ENCODE results near the gene DIAPH2. TPM values are rescaled to one million over a fixed set of nuclear protein-coding genes. Genes with fewer than 3 reads are reported as not detected.

DIAPH2 gene
- total and polyA plus RNA-seq, 2 experiments from 2014 or later, result 7.5 to 8.1 TPM

DNA sequence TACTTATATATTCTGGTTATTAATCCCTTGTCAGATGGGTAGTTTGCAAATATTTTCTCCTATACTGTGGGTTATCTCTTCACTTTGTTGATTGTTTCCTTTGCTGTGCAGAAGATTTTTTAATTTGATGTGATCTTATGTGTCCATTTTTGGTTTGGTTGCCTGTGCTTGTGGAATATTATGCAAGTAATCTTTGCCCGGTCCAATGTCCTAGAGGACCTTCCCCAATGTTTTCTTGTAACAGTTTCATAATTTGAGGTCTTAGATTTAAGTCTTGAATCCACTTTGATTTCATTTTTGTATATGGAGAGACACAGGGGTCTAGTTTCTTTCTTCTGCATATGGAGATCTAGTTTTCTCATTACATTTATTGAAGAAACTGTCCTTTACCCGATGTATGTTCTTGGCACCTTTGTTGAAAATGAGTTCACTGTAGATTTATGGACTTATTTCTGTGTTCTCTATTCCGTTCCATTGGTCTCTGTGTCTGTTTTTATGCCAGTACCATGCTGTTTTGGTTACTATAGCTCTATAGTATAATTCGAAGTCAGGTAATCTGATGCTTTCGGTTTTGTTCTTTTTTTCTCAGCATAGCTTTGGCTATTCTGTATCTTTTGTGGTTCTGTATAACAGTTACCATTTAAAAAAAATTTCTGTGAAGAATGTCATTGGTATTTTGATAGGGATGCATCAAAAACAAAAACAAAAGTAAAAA is 34.7 kb downstream of the DIAPH2 start:
- H3K9me2 ChIP-seq (ENCODE audit: insufficient read depth), result no peaks in the 10 kb centered on the region
- H3K4me2 ChIP-seq (ENCODE audit: unreplicated experiment), result no peak overlapping the region
- no peaks in the 10 kb centered on the region for H3K9me3 ChIP-seq (ENCODE audit: low read depth)
- no peak overlapping the region for H3K4me3 ChIP-seq
- no peak overlapping the region for H2AFZ ChIP-seq
- H3K27me3 ChIP-seq (replicated peaks; ENCODE audit: insufficient read depth), result no peaks in the 10 kb centered on the region
- peaks cover 11% of the 10 kb centered on the region for H3K4me1 ChIP-seq (ENCODE audit: insufficient read depth)
- H3K79me2 ChIP-seq (ENCODE audit: insufficient read depth), result peaks cover 58% of the 10 kb centered on the region
- no peaks in the 10 kb centered on the region for H3K36me3 ChIP-seq (ENCODE audit: low read depth)
- H3K27ac ChIP-seq, result no peak overlapping the region
- TF ChIP-seq EZH2phosphoT487 (IDR thresholded peaks at IDR 0.05; ENCODE audit: insufficient read depth, low read depth) (no peak), EZH2 (IDR thresholded peaks at IDR 0.05; ENCODE audit: insufficient read depth, poor library complexity, severe bottlenecking) (no peak)
- 0 out of 2 replicates have a peak, but pooled peaks cover 5% of the 10 kb centered on the region for H3F3A ChIP-seq (ENCODE audit: insufficient read depth)
- no peak overlapping the region for H3K9ac ChIP-seq
- no peaks in the 10 kb centered on the region for H4K20me1 ChIP-seq (ENCODE audit: insufficient read depth)
- WGBS, 2 experiments (ENCODE audit: low coverage in 1 of 2, low lambda C conversion rate in 2 of 2, missing lambda C conversion rate in 2 of 2), result 98% methylated on average over 5 of the region's 5 CpGs
- in situ Hi-C loops (cut with MboI), result no loop called here
- no peak for DNase-seq

DNA sequence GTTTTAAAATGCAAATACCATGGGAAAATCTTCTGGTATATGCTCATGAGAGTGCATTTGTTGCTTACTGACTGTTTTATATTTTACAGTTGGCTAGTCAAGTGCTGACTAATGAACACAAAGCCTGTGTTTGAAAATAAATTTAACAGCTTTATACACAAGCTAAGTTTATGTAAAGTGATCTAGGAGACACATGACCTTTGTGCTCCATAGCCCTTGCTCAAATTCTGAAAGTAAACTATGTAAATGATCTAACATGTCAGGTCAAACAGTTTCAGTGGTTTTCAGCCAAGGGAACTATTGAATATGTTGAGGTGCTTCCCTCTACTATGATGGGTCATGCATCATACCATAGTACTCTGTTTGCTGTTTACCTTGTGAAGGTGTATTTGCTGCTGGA is 36.7 kb downstream of the DIAPH2 start:
- H3K4me1 ChIP-seq (ENCODE audit: insufficient read depth), result 0 out of 2 replicates have a peak, but pooled peaks cover 1% of the 10 kb centered on the region
- no peaks in the 10 kb centered on the region for H3K36me3 ChIP-seq (ENCODE audit: low read depth)
- no peak overlapping the region for H2AFZ ChIP-seq
- no peak overlapping the region for H3K9ac ChIP-seq
- no peak for DNase-seq
- no peak overlapping the region for H3K27ac ChIP-seq
- no peak for TF ChIP-seq EZH2 (IDR thresholded peaks at IDR 0.05; ENCODE audit: insufficient read depth, poor library complexity, severe bottlenecking)
- TF ChIP-seq EZH2phosphoT487 (IDR thresholded peaks at IDR 0.05; ENCODE audit: insufficient read depth, low read depth), result no peak
- H3K9me2 ChIP-seq (ENCODE audit: insufficient read depth), result no peaks in the 10 kb centered on the region
- no peak overlapping the region for H3K4me2 ChIP-seq (ENCODE audit: unreplicated experiment)
- no peaks in the 10 kb centered on the region for H3F3A ChIP-seq (ENCODE audit: insufficient read depth)
- no peak overlapping the region for H3K4me3 ChIP-seq
- H3K9me3 ChIP-seq (ENCODE audit: low read depth), result no peaks in the 10 kb centered on the region
- H4K20me1 ChIP-seq (ENCODE audit: insufficient read depth), result no peaks in the 10 kb centered on the region
- H3K79me2 ChIP-seq (ENCODE audit: insufficient read depth), result peaks cover 58% of the 10 kb centered on the region
- H3K27me3 ChIP-seq (replicated peaks; ENCODE audit: insufficient read depth), result no peaks in the 10 kb centered on the region
- in situ Hi-C loops (cut with MboI), result no loop called here

DNA sequence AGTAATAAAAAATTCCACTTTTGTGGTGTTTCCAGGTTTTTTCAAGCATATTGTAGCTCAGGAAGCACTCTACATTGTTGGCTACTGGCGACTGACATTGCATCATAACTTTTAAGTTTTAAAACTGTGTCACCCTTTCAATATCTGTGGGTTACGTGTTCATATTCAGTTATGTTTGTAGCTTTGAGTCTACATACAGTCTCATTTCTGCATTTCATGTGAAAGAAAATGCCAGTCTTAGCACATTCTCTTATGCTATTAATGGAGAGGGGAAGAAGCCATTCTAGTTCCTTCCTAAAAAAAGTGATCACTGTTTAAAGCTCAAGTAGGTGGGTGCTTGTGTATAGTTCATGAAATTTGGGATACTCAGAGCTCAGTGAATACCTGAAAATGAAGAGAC is 38.1 kb downstream of the DIAPH2 start:
- H3K4me2 ChIP-seq (ENCODE audit: unreplicated experiment), result no peak overlapping the region
- in situ Hi-C loops (cut with MboI), result no loop called here
- no peaks in the 10 kb centered on the region for H3F3A ChIP-seq (ENCODE audit: insufficient read depth)
- H3K9ac ChIP-seq, result no peak overlapping the region
- no peak for TF ChIP-seq EZH2phosphoT487 (IDR thresholded peaks at IDR 0.05; ENCODE audit: insufficient read depth, low read depth)
- no peak for TF ChIP-seq EZH2 (IDR thresholded peaks at IDR 0.05; ENCODE audit: insufficient read depth, poor library complexity, severe bottlenecking)
- H3K36me3 ChIP-seq (ENCODE audit: low read depth), result no peaks in the 10 kb centered on the region
- no peak overlapping the region for H3K27ac ChIP-seq
- no peaks in the 10 kb centered on the region for H3K4me1 ChIP-seq (ENCODE audit: insufficient read depth)
- H3K9me3 ChIP-seq (ENCODE audit: low read depth), result no peaks in the 10 kb centered on the region
- H3K27me3 ChIP-seq (replicated peaks; ENCODE audit: insufficient read depth), result no peaks in the 10 kb centered on the region
- no peaks in the 10 kb centered on the region for H3K9me2 ChIP-seq (ENCODE audit: insufficient read depth)
- H3K79me2 ChIP-seq (ENCODE audit: insufficient read depth), result peaks cover 46% of the 10 kb centered on the region
- H4K20me1 ChIP-seq (ENCODE audit: insufficient read depth), result no peaks in the 10 kb centered on the region
- no peak overlapping the region for H2AFZ ChIP-seq
- 94 to 98% methylated on average over 2 of the region's 2 CpGs for WGBS, 2 experiments (ENCODE audit: low coverage in 1 of 2, low lambda C conversion rate in 2 of 2, missing lambda C conversion rate in 2 of 2)
- no peak overlapping the region for H3K4me3 ChIP-seq
- DNase-seq, result no peak

DNA sequence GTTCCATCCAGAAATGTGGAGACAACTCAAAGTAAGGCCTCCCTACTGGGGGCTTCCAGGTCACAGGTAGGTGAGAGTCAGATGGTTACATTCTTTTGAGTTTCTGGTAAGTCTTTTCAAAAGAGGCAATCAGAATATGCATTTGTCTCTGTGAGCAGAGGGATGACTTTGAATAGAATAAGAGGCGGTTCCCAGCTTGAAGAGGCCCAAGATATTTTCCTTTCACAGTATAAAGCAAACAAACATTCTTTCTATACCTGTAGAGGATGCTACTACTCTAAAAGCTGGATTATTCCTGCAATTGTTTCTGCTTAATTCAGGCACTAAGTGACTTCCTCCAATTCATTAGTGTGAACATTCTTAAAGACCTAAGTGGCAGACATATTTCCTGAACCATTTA is 44.4 kb downstream of the DIAPH2 start:
- Histone ChIP-seq H3K27ac (no peak overlapping the region), H3K27me3 (replicated peaks; ENCODE audit: insufficient read depth) (no peaks in the 10 kb centered on the region), H3K4me2 (ENCODE audit: unreplicated experiment) (no peak overlapping the region), H2AFZ (no peak overlapping the region), H3K9ac (no peak overlapping the region), H3K4me3 (no peak overlapping the region), H4K20me1 (ENCODE audit: insufficient read depth) (no peaks in the 10 kb centered on the region; the same call in 1 of the 2 replicates), H3K9me2 (ENCODE audit: insufficient read depth) (no peaks in the 10 kb centered on the region), H3K9me3 (ENCODE audit: low read depth) (no peaks in the 10 kb centered on the region), H3K79me2 (ENCODE audit: insufficient read depth) (peaks cover 5% of the 10 kb centered on the region; the same call in 1 of the 2 replicates), H3K36me3 (ENCODE audit: low read depth) (no peaks in the 10 kb centered on the region), H3K4me1 (ENCODE audit: insufficient read depth) (no peaks in the 10 kb centered on the region), H3F3A (ENCODE audit: insufficient read depth) (no peaks in the 10 kb centered on the region)
- TF ChIP-seq EZH2 (IDR thresholded peaks at IDR 0.05; ENCODE audit: insufficient read depth, poor library complexity, severe bottlenecking), result no peak
- TF ChIP-seq EZH2phosphoT487 (IDR thresholded peaks at IDR 0.05; ENCODE audit: insufficient read depth, low read depth), result no peak
- 89 to 100% methylated on average over 1 of the region's 1 CpG for WGBS, 2 experiments (ENCODE audit: low coverage in 1 of 2, low lambda C conversion rate in 2 of 2, missing lambda C conversion rate in 2 of 2)
- DNase-seq, result no peak
- in situ Hi-C loops (cut with MboI), result no loop called here

Measured in GM23248 (cell line).